Upper lobe of left lung (tissue), 4 donors: Measurements from ENCODE around the gene DPY19L1.

Experiments
- POLR2A ChIP-seq, 4 donors: fragments of 450-650 bp; IDR thresholded peaks; one replicate each; pipeline ENCODE4 v1.5.1; 2016 to 2017; ENCODE audit warnings: antibody characterized with exemption in 4 of 4, mild to moderate bottlenecking in 2 of 4
- POLR2AphosphoS5 ChIP-seq, 2 donors: sonication (generic); formaldehyde crosslinking; IDR thresholded peaks; one replicate each; pipeline ENCODE4 v1.5.1; 2017; ENCODE audit warnings: antibody characterized with exemption in 2 of 2
- TF ChIP-seq, protein P1 (sequence below), 6 experiments: fragments of 450-650 bp in 4 of 6; fragments of 200-600 bp in 2 of 6; sonication (generic) in 2 of 6; IDR thresholded peaks; one replicate each; pipeline ENCODE4 v1.5.1; 2016 to 2019; ENCODE audit warnings: antibody characterized with exemption in 6 of 6

GRCh38 chr7:35024298-35024697 is 13.0 kb downstream of the DPY19L1 start:
- TF ChIP-seq POLR2AphosphoS5 (IDR thresholded peaks at IDR 0.05) (no peak), POLR2A (IDR thresholded peaks at IDR 0.05) (no peak)
- TF ChIP-seq, protein P1, sequence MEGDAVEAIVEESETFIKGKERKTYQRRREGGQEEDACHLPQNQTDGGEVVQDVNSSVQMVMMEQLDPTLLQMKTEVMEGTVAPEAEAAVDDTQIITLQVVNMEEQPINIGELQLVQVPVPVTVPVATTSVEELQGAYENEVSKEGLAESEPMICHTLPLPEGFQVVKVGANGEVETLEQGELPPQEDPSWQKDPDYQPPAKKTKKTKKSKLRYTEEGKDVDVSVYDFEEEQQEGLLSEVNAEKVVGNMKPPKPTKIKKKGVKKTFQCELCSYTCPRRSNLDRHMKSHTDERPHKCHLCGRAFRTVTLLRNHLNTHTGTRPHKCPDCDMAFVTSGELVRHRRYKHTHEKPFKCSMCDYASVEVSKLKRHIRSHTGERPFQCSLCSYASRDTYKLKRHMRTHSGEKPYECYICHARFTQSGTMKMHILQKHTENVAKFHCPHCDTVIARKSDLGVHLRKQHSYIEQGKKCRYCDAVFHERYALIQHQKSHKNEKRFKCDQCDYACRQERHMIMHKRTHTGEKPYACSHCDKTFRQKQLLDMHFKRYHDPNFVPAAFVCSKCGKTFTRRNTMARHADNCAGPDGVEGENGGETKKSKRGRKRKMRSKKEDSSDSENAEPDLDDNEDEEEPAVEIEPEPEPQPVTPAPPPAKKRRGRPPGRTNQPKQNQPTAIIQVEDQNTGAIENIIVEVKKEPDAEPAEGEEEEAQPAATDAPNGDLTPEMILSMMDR (IDR thresholded peaks at IDR 0.05), result no peak
